H9 (cell line): Measurements from ENCODE around the gene MBD5. TPM values are rescaled to one million over a fixed set of nuclear protein-coding genes. Genes with fewer than 3 reads are reported as not detected.

ENCODE experiments used
- DNase-seq: peaks from one replicate; pipeline ENCODE4 v3.0.0-alpha.2; 2017
- H2AFZ ChIP-seq: one replicate; pipeline ENCODE4 v1.6.1; 2013; ENCODE audit warnings: mild to moderate bottlenecking, low read length, control low read depth, moderate library complexity
- H2AK5ac ChIP-seq: 2 replicates; pipeline ENCODE4 v1.6.1; 2013; ENCODE audit warnings: low read length, control low read depth, mixed read lengths; ENCODE audit not compliant: insufficient read length
- H2BK120ac ChIP-seq: one replicate; pipeline ENCODE4 v1.6.1; 2013; ENCODE audit warnings: low read depth, mild to moderate bottlenecking, low read length, control low read depth, inconsistent platforms; ENCODE audit not compliant: poor library complexity, severe bottlenecking
- H2BK12ac ChIP-seq: 2 replicates; pipeline ENCODE4 v1.6.1; 2013; ENCODE audit warnings: low read length, control low read depth, mixed read lengths, low read depth; ENCODE audit not compliant: insufficient read length
- H2BK15ac ChIP-seq: 2 replicates; pipeline ENCODE4 v1.6.1; 2013; ENCODE audit warnings: low read depth, low read length, control low read depth
- H2BK20ac ChIP-seq: one replicate; pipeline ENCODE4 v1.6.1; 2013; ENCODE audit warnings: low read depth, mild to moderate bottlenecking, low read length, control low read depth, inconsistent platforms; ENCODE audit not compliant: poor library complexity, severe bottlenecking
- H2BK5ac ChIP-seq: 2 replicates; pipeline ENCODE4 v1.6.1; 2013; ENCODE audit warnings: low read length, control low read depth, mixed read lengths; ENCODE audit not compliant: insufficient read length
- H3K14ac ChIP-seq: 2 replicates; pipeline ENCODE4 v1.6.1; 2013; ENCODE audit warnings: low read length, control low read depth; ENCODE audit not compliant: insufficient read depth
- H3K18ac ChIP-seq: 2 replicates; pipeline ENCODE4 v1.6.1; 2013; ENCODE audit warnings: low read depth, mild to moderate bottlenecking, mixed read lengths, low read length, control low read depth; ENCODE audit not compliant: insufficient read length
- H3K23ac ChIP-seq: 2 replicates; pipeline ENCODE4 v1.6.1; 2013; ENCODE audit warnings: low read length, control low read depth, mixed read lengths, low read depth; ENCODE audit not compliant: insufficient read length
- H3K23me2 ChIP-seq: 2 replicates; pipeline ENCODE4 v1.6.1; 2013; ENCODE audit warnings: low read depth, mild to moderate bottlenecking, mixed read lengths, low read length, control low read depth; ENCODE audit not compliant: insufficient read length, poor library complexity, severe bottlenecking
- H3K27ac ChIP-seq: 2 replicates; pipeline ENCODE4 v1.5.1; 2013; ENCODE audit warnings: low read length, control low read depth, mixed read lengths, low read depth; ENCODE audit not compliant: insufficient read length
- H3K27me3 ChIP-seq: 2 replicates; pipeline ENCODE4 v1.6.1; 2013; ENCODE audit warnings: low read length, control low read depth, inconsistent platforms; ENCODE audit not compliant: insufficient read depth
- H3K4ac ChIP-seq: 2 replicates; pipeline ENCODE4 v1.6.1; 2013; ENCODE audit warnings: low read depth, mild to moderate bottlenecking, control low read depth, inconsistent platforms, low read length, moderate library complexity
- H3K4me1 ChIP-seq: 2 replicates; pipeline ENCODE4 v1.6.1; 2013; ENCODE audit warnings: low read length, control low read depth, inconsistent platforms; ENCODE audit not compliant: insufficient read depth
- H3K4me2 ChIP-seq: 2 replicates; pipeline ENCODE4 v1.6.1; 2013; ENCODE audit warnings: low read length, control low read depth, mixed read lengths; ENCODE audit not compliant: insufficient read length, insufficient read depth
- H3K56ac ChIP-seq: 2 replicates; pipeline ENCODE4 v1.6.1; 2013; ENCODE audit warnings: low read depth, mild to moderate bottlenecking, mixed read lengths, low read length, control low read depth; ENCODE audit not compliant: insufficient read length
- H3K79me1 ChIP-seq: 2 replicates; pipeline ENCODE4 v1.6.1; 2013; ENCODE audit warnings: low read depth, mild to moderate bottlenecking, moderate library complexity, low read length, control low read depth, inconsistent platforms; ENCODE audit not compliant: insufficient read depth, poor library complexity, severe bottlenecking
- H3K79me2 ChIP-seq: 2 replicates; pipeline ENCODE4 v1.6.1; 2013; ENCODE audit warnings: low read length, control low read depth, inconsistent platforms; ENCODE audit not compliant: insufficient read depth
- H3K9ac ChIP-seq: 2 replicates; pipeline ENCODE4 v1.6.1; 2013; ENCODE audit warnings: low read length, control low read depth, mixed read lengths; ENCODE audit not compliant: insufficient read length; ENCODE audit errors: extremely low read depth
- H3K9me3 ChIP-seq: one replicate; pipeline ENCODE4 v1.6.1; 2013; ENCODE audit warnings: low read depth, low read length, inconsistent platforms; ENCODE audit not compliant: control insufficient read depth
- H3T11ph ChIP-seq: one replicate; pipeline ENCODE4 v1.6.1; 2013; ENCODE audit warnings: mild to moderate bottlenecking, low read length, control low read depth, inconsistent platforms
- H4K20me1 ChIP-seq: one replicate; pipeline ENCODE4 v1.6.1; 2013; ENCODE audit not compliant: control insufficient read depth, insufficient read length, insufficient read depth
- H4K5ac ChIP-seq: 2 replicates; pipeline ENCODE4 v1.6.1; 2013; ENCODE audit warnings: low read depth, mild to moderate bottlenecking, mixed read lengths, low read length, control low read depth; ENCODE audit not compliant: insufficient read length
- H4K8ac ChIP-seq: replicated peaks from 2 replicates; pipeline ENCODE4 v1.6.1; 2013; ENCODE audit warnings: low read length, control low read depth, mixed read lengths, low read depth; ENCODE audit not compliant: insufficient read length
- H4K91ac ChIP-seq: 2 replicates; pipeline ENCODE4 v1.6.1; 2013; ENCODE audit warnings: low read depth, mild to moderate bottlenecking, moderate library complexity, mixed read lengths, low read length, control low read depth; ENCODE audit not compliant: insufficient read length
- H3K27ac Mint-ChIP-seq, 3 experiments: 2 replicates in 2 of 3; 3 replicates in 1 of 3; pipeline ENCODE4 v1.8.0; 2020 to 2021; ENCODE audit warnings: mixed read lengths in 3 of 3, mild to moderate bottlenecking in 1 of 3, moderate library complexity in 1 of 3
- H3K27me3 Mint-ChIP-seq: 2 replicates; pipeline ENCODE4 v1.8.0; 2021; ENCODE audit warnings: low read depth, mild to moderate bottlenecking, moderate library complexity, mixed read lengths
- H3K36me3 Mint-ChIP-seq, 3 experiments: 2 replicates in 2 of 3; 3 replicates in 1 of 3; pipeline ENCODE4 v1.8.0; 2020 to 2021; ENCODE audit warnings: low read depth in 3 of 3, mixed read lengths in 3 of 3; ENCODE audit not compliant: insufficient read depth in 1 of 3
- H3K4me1 Mint-ChIP-seq, 2 experiments: 2 replicates each; pipeline ENCODE4 v1.8.0; 2020; ENCODE audit warnings: mixed read lengths in 2 of 2
- H3K4me3 Mint-ChIP-seq, 2 experiments: 2 replicates in 1 of 2; 3 replicates in 1 of 2; pipeline ENCODE4 v1.8.0; 2020 to 2021; ENCODE audit warnings: mild to moderate bottlenecking in 2 of 2, mixed read lengths in 2 of 2, moderate library complexity in 1 of 2
- H3K9me3 Mint-ChIP-seq, 2 experiments: 2 replicates in 1 of 2; 3 replicates in 1 of 2; pipeline ENCODE4 v1.8.0; 2020; ENCODE audit warnings: mild to moderate bottlenecking in 2 of 2, mixed read lengths in 2 of 2, moderate library complexity in 1 of 2
- WGBS: extraction: QIAGEN DNeasy Blood & Tissue Kit; methylation state at CpG from one replicate; pipeline ENCODE4 v1.1.7; 2013; ENCODE audit warnings: missing lambda C conversion rate, low lambda C conversion rate, mixed read lengths; ENCODE audit not compliant: insufficient read length; ENCODE audit errors: extremely low coverage; 5-methylcytosine and 5-hydroxymethylcytosine counted together
- total RNA-seq: library from RNA; stranded (reverse); gene quantifications from 2 replicates; pipeline ENCODE4 v1.2.1, GENCODE V29; 2021
- TF ChIP-seq, protein P1 (sequence below): fragments of 200-600 bp; sonication (generic); conservative IDR thresholded peaks from 3 replicates; pipeline ENCODE4 v1.8.0; 2021; ENCODE audit warnings: antibody characterized with exemption, mild to moderate bottlenecking

The MBD5 gene
- total RNA-seq, 1 experiment from 2014 or later: 23.1 TPM

DNA sequence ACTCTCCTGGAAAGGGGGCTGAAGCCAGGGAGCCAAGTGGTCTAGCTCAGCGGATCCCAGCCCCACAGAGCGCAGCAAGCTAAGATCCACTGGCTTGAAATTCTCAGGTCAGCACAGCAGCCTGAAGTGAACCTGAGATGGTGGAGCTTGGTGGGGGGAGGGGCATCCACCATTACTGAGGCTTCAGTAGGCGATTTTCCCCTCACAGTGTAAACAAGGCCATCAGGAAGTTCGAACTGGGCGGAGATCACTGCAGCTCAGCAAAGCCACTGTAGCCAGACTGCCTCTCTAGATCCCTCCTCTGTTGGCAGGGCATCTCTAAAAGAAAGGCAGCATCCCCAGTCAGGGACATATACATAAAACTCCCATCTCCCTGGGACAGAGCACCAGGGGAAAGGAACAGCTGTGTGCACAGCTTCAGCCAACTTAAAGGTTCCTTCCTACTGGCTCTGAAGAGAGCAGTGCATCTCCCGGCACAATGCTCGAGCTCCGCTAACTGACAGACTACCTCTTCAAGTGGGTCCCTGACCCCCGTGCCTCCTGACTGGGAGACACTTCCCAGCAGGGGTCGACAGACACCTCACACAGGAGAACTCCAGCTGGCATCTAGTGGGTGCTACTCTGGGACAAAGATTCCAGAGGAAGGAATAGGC lies 341.4 kb downstream of the MBD5 start:
- Histone ChIP-seq H4K91ac (no peak overlapping the region), H3K79me1 (no peaks in the 10 kb centered on the region), H3K4me2 (no peak overlapping the region), H3K56ac (no peak overlapping the region), H4K5ac (no peak overlapping the region), H2BK15ac (no peak overlapping the region), H3K27ac (no peak overlapping the region), H2BK120ac (no peak overlapping the region), H3K9me3 (no peaks in the 10 kb centered on the region), H3K18ac (no peak overlapping the region), H3K4ac (no peak overlapping the region), H3K9ac (no peak overlapping the region), H3K27me3 (no peaks in the 10 kb centered on the region), H2AFZ (no peak overlapping the region), H2AK5ac (no peak overlapping the region), H3K23ac (no peak overlapping the region), H3K79me2 (no peaks in the 10 kb centered on the region), H2BK20ac (no peak overlapping the region), H3K23me2 (no peaks in the 10 kb centered on the region), H3K14ac (no peak overlapping the region; the same call in 1 of the 2 replicates), H4K20me1 (no peaks in the 10 kb centered on the region), H4K8ac (no peak overlapping the region), H3K4me1 (no peaks in the 10 kb centered on the region), H2BK12ac (no peak overlapping the region), H2BK5ac (no peak overlapping the region), H3T11ph (no peak overlapping the region)
- TF ChIP-seq, protein P1, sequence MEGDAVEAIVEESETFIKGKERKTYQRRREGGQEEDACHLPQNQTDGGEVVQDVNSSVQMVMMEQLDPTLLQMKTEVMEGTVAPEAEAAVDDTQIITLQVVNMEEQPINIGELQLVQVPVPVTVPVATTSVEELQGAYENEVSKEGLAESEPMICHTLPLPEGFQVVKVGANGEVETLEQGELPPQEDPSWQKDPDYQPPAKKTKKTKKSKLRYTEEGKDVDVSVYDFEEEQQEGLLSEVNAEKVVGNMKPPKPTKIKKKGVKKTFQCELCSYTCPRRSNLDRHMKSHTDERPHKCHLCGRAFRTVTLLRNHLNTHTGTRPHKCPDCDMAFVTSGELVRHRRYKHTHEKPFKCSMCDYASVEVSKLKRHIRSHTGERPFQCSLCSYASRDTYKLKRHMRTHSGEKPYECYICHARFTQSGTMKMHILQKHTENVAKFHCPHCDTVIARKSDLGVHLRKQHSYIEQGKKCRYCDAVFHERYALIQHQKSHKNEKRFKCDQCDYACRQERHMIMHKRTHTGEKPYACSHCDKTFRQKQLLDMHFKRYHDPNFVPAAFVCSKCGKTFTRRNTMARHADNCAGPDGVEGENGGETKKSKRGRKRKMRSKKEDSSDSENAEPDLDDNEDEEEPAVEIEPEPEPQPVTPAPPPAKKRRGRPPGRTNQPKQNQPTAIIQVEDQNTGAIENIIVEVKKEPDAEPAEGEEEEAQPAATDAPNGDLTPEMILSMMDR: no peak
- H3K36me3 Mint-ChIP-seq: peaks cover 19 to 26% (median 20%) of the 10 kb centered on the region in 3 experiments; a peak in 6 of 7 replicates
- no peak overlapping the region for H3K4me3 Mint-ChIP-seq
- peaks cover 12 to 21% of the 10 kb centered on the region in 2 experiments; a peak in 4 of 5 replicates for H3K9me3 Mint-ChIP-seq
- no peaks in the 10 kb centered on the region for H3K27me3 Mint-ChIP-seq
- WGBS: no CpG with 5 or more reads among the region's 10 CpGs
- H3K4me1 Mint-ChIP-seq: peaks cover 10 to 16% of the 10 kb centered on the region in 2 experiments
- DNase-seq: peak; percentile 41
- peak overlapping the region in 2 of 3 experiments; percentile 53 to 72; a peak in 3 of 7 replicates for H3K27ac Mint-ChIP-seq
